ENCODE measurements around the gene KCND3.

DNA sequence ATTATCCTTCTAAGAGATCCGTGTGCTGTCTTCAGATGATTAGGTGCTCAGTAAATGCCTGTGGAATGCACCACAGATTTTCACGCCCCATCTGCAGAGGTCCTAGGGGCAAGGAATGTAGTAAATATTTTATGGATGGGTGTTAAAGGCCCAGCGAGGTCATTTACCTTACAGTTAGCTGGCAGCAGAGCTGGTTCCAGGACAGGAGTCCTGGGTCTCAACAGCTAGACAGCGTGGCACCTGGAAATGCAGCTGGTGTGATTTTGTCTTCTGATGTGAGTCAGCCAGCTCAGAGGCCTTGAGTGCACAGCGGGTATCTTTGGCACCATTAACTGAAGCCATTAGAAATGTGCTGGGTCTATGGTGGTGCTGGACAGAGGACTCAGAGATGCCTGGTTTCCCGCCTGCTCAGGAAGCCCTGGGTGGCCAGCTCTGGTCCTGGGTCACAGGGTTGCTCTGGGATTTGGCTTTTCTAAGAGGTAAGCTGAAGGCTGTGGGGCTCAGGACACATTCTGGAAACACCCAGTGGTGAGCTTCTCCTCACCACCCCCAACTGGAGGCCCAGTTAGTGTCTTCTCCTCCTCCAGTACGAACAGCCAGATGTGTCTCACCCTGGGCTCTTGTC is 168.2 kb downstream of the KCND3 start:
- no peak for TF ChIP-seq POLR2A (IDR thresholded peaks at IDR 0.05)
- no peak for TF ChIP-seq CTCF (IDR thresholded peaks at IDR 0.05)

All from Peyer's patch (tissue), 4 donors.